GM12878 (cell line): Measurements from ENCODE around the gene ERC2. TPM values are rescaled to one million over a fixed set of nuclear protein-coding genes. Genes with fewer than 3 reads are reported as not detected.

Source experiments
- ATAC-seq: fragments of 200-7000 bp; cut with Tn5 transposase; 3 replicates; pipeline ENCODE4 v1.9.1; 2020; ENCODE audit warnings: mild to moderate bottlenecking, moderate library complexity
- BruUV-seq: library from RNA; stranded (reverse); fragments of 400-500 nt; replicated peaks from 2 replicates; lab custom pipeline; 2021; lab: Mats Ljungman, UMichigan
- CTCF ChIA-PET: fragments of 300-600 bp; sonication (Branson Sonifier 250); formaldehyde crosslinking; extraction: SDS; loops from one replicate; lab custom pipeline; 2021; ENCODE audit warnings: inconsistent platforms; lab: Yijun Ruan, JAX
- POLR2A ChIA-PET: fragments of 350-600 bp; formaldehyde crosslinking; extraction: SDS; loops from one replicate; lab custom pipeline; 2021; ENCODE audit warnings: inconsistent platforms; lab: Charles Lee
- RAD21 ChIA-PET: fragments of 300-600 bp; sonication (Branson Sonifier 250); formaldehyde crosslinking; loops from one replicate; lab custom pipeline; 2023; ENCODE audit warnings: antibody characterized with exemption; ENCODE audit not compliant: unreplicated experiment; lab: Charles Lee
- SMC1A ChIA-PET: fragments of 300-600 bp; sonication (Branson Sonifier 250); formaldehyde crosslinking; loops from one replicate; lab custom pipeline; 2023; ENCODE audit not compliant: unreplicated experiment, uncharacterized antibody; lab: Charles Lee
- DNase-seq: peaks from one replicate; pipeline ENCODE4 v3.0.0-alpha.2; 2011; ENCODE audit warnings: low read depth, low spot score
- FAIRE-seq: peaks from 3 replicates; lab custom pipeline; 2011; peaks lifted over from hg19 to GRCh38; lab: Jason Lieb, UNC
- H2AFZ ChIP-seq: 2 replicates; pipeline ENCODE4 v1.6.0; 2011; ENCODE audit warnings: low read depth, low read length, control low read depth; ENCODE audit not compliant: control insufficient read depth
- H3K27ac ChIP-seq: 2 replicates; pipeline ENCODE4 v1.5.1; 2011; ENCODE audit warnings: control low read depth; ENCODE audit not compliant: control insufficient read depth, insufficient read depth
- H3K27me3 ChIP-seq, 2 experiments: replicated peaks in 1 of 2; 2 replicates each; pipeline versions ENCODE4 v1.6.0 to v1.6.1; 2011; ENCODE audit warnings: low read length in 1 of 2; ENCODE audit not compliant: control insufficient read depth in 2 of 2, insufficient read depth in 2 of 2
- H3K36me3 ChIP-seq, 2 experiments: 2 replicates each; pipeline ENCODE4 v1.5.1; 2011; ENCODE audit warnings: low read length in 1 of 2; ENCODE audit not compliant: control insufficient read depth in 2 of 2, insufficient read depth in 2 of 2
- H3K4me1 ChIP-seq: 2 replicates; pipeline ENCODE4 v1.6.1; 2011; ENCODE audit warnings: mild to moderate bottlenecking, low read length, moderate library complexity, mixed read lengths; ENCODE audit not compliant: control insufficient read depth, insufficient read depth
- H3K4me2 ChIP-seq: 2 replicates; pipeline ENCODE4 v1.6.0; 2011; ENCODE audit warnings: control low read depth; ENCODE audit not compliant: control insufficient read depth, insufficient read depth
- H3K4me3 ChIP-seq: fragments of 200-600 bp; sonication (generic); 2 replicates; pipeline ENCODE4 v1.5.1; 2016
- H3K79me2 ChIP-seq: 2 replicates; pipeline ENCODE4 v1.6.0; 2011; ENCODE audit warnings: low read length; ENCODE audit not compliant: control insufficient read depth, insufficient read depth
- H3K9ac ChIP-seq: 2 replicates; pipeline ENCODE4 v1.8.0; 2011; ENCODE audit warnings: low read length, control low read depth, mixed read lengths; ENCODE audit not compliant: control insufficient read depth, insufficient read depth
- H3K9me3 ChIP-seq: replicated peaks from 3 replicates; pipeline ENCODE4 v1.5.1; 2011; ENCODE audit warnings: mild to moderate bottlenecking, low read length; ENCODE audit not compliant: control insufficient read depth, insufficient read depth
- H4K20me1 ChIP-seq: 2 replicates; pipeline ENCODE4 v1.6.0; 2011; ENCODE audit not compliant: control insufficient read depth, insufficient read depth
- BCL3 ChIP-seq: IDR thresholded peaks from 2 replicates; pipeline ENCODE4 v1.6.1; 2011; ENCODE audit warnings: borderline replicate concordance, low read depth, mild to moderate bottlenecking, moderate library complexity, low read length; ENCODE audit not compliant: insufficient read depth, poor library complexity, severe bottlenecking
- BHLHE40 ChIP-seq, 2 experiments: fragments of 450-650 bp in 1 of 2; IDR thresholded peaks; 2 replicates each; pipeline ENCODE4 v1.6.1; 2011 to 2017; ENCODE audit warnings: low read depth in 2 of 2, borderline replicate concordance in 1 of 2, improper control_type of control experiment in 1 of 2, low read length in 1 of 2, mild to moderate bottlenecking in 1 of 2
- DPF2 ChIP-seq: fragments of 450-650 bp; IDR thresholded peaks from 2 replicates; pipeline ENCODE4 v1.6.1; 2017; ENCODE audit warnings: mild to moderate bottlenecking
- KLF5 ChIP-seq: fragments of 450-650 bp; IDR thresholded peaks from 2 replicates; pipeline ENCODE4 v1.6.1; 2014; ENCODE audit warnings: mild to moderate bottlenecking; ENCODE audit not compliant: partially characterized antibody
- RELB ChIP-seq: fragments of 450-650 bp; IDR thresholded peaks from 2 replicates; pipeline ENCODE4 v1.6.1; 2017; ENCODE audit warnings: low read depth, mild to moderate bottlenecking, moderate library complexity
- SMARCA5 ChIP-seq: fragments of 450-650 bp; IDR thresholded peaks from 2 replicates; pipeline ENCODE4 v1.6.1; 2017; ENCODE audit warnings: mild to moderate bottlenecking
- SP1 ChIP-seq: IDR thresholded peaks from one replicate; pipeline ENCODE4 v1.6.1; 2011; ENCODE audit warnings: low read depth, low read length
- WGBS: methylation state at CpG from one replicate; pipeline ENCODE4 v1.1.6; 2016; ENCODE audit warnings: low lambda C conversion rate; ENCODE audit not compliant: insufficient replicate concordance, insufficient coverage; ENCODE audit errors: missing lambda C conversion rate; 5-methylcytosine and 5-hydroxymethylcytosine counted together
- in situ Hi-C: fragments of 300-500 bp; cut with MboI; formaldehyde crosslinking; loops from 9 replicates; pipeline ENCODE4 v1.14.3; 2018; ENCODE audit warnings: mixed read lengths
- intact Hi-C: fragments of 100-400 bp; cut with micrococcal nuclease; formaldehyde crosslinking; loops from one replicate; pipeline ENCODE4 v1.14.2; 2022; ENCODE audit not compliant: unreplicated experiment
- polyA plus RNA-seq, 11 experiments: library from polyadenylated mRNA; depleted of rRNA in 4 of 11; unstranded in 6 of 11; stranded (reverse) in 5 of 11; fragments of >200 nt; fragmentation: Nextera tagmentation in 4 of 11; fragmentation: Illumina TruSeq in 1 of 11; extraction: Ambion mirVana in 4 of 11; extraction: Trizol in 1 of 11; gene quantifications; 1 replicate in 1 of 11; 2 replicates in 10 of 11; pipeline versions ENCODE4 v1.2.1 to v1.2.3, GENCODE V29; 2011 to 2016; ENCODE audit warnings: inconsistent platforms in 2 of 11, missing spikeins in 2 of 11, low read depth in 1 of 11
- total RNA-seq, 4 experiments: library from RNA; depleted of rRNA in 3 of 4; stranded (reverse); fragments of >200 nt in 3 of 4; fragmentation: Illumina TruSeq in 1 of 4; extraction: Trizol in 1 of 4; gene quantifications; 2 replicates each; pipeline versions ENCODE4 v1.2.1 to v1.2.3, GENCODE V29; 2013 to 2021

Gene ERC2
- total and polyA plus RNA-seq, 10 of the 15 experiments (the other 5 are each of a cell fraction or from before 2014, with no cell fraction given): 0.06 to 1.4 (median 0.12) TPM; not detected in 3

- no peak for TF ChIP-seq BHLHE40 (IDR thresholded peaks at IDR 0.05; ENCODE audit: borderline replicate concordance in 1 of 2, low read depth in 2 of 2, low read length in 1 of 2)
Measured at GRCh38 chr3:55958605-55959004, 509.7 kb downstream of the ERC2 start (continued).

GRCh38 chr3:55955891-55956477 lies 512.3 kb downstream of the ERC2 start:
- no peak for FAIRE-seq
- no peaks in the 10 kb centered on the region for H3K79me2 ChIP-seq
- H3K4me1 ChIP-seq: no peaks in the 10 kb centered on the region
- no peaks in the 10 kb centered on the region for H3K9me3 ChIP-seq
- H3K27me3 ChIP-seq: no peaks in the 10 kb centered on the region
- SMC1A ChIA-PET: interaction anchor here (0.5 to 0.7 kb wide), 2 partner anchors 68 to 150 kb away, joined by 3 read pairs; no protein-coding TSS in a partner anchor
- in situ Hi-C loops: no loop called here
- H2AFZ ChIP-seq: no peak overlapping the region
- RAD21 ChIA-PET: no interaction called here
- DNase-seq: no peak
- POLR2A ChIA-PET: no interaction called here
- H4K20me1 ChIP-seq: no peaks in the 10 kb centered on the region
- no peak for ATAC-seq
- H3K9ac ChIP-seq: no peak overlapping the region
- CTCF ChIA-PET: interaction anchor here (0.8 to 1.1 kb wide), 3 partner anchors 10 to 54 kb away, joined by 3 read pairs; no protein-coding TSS in a partner anchor
- intact Hi-C loops: no loop called here
- no peak overlapping the region for H3K27ac ChIP-seq
- H3K4me2 ChIP-seq: no peak overlapping the region
- BruUV-seq: no TSS peak
- WGBS: 2% methylated on average over 4 of the region's 4 CpGs
- H3K36me3 ChIP-seq: no peaks in the 10 kb centered on the region
- TF ChIP-seq BCL3 (no peak), SMARCA5 (no peak), RELB (no peak), KLF5 (no peak), DPF2 (no peak), SP1 (no peak)
- H3K4me3 ChIP-seq: no peak overlapping the region
